OCI-LY3 (cell line): ENCODE data around the gene KLHL36.

Source experiments
- CTCF ChIP-seq: fragments of 200-600, 300-600 bp; sonication (generic); IDR thresholded peaks from 2 replicates; pipeline ENCODE4 v1.5.1; 2014; ENCODE audit warnings: antibody characterized with exemption, low read length, low read depth
- EZH2phosphoT487 ChIP-seq: fragments of 200-600 bp; shearing (Covaris generic); IDR thresholded peaks from 2 replicates; pipeline ENCODE4 v1.6.1; 2018; ENCODE audit warnings: antibody characterized with exemption, mixed run types, low read depth

GRCh38 chr16:84630009-84630408, 18.3 kb upstream of the KLHL36 start:
- no peak for TF ChIP-seq CTCF
- TF ChIP-seq EZH2phosphoT487: no peak
